Ecto neural progenitor cell (in vitro differentiated cells): ENCODE data around the gene TIMM22.
"Not testable (repeated sequence)": the region's sequence is repeated elsewhere in the genome, so short reads cannot be mapped to it uniquely, and the experiment has no call there.

Experiments used
- DNase-seq: peaks from one replicate; pipeline ENCODE4 v3.0.0-alpha.2; 2018; ENCODE audit warnings: low spot score

TIMM22 gene

DNA sequence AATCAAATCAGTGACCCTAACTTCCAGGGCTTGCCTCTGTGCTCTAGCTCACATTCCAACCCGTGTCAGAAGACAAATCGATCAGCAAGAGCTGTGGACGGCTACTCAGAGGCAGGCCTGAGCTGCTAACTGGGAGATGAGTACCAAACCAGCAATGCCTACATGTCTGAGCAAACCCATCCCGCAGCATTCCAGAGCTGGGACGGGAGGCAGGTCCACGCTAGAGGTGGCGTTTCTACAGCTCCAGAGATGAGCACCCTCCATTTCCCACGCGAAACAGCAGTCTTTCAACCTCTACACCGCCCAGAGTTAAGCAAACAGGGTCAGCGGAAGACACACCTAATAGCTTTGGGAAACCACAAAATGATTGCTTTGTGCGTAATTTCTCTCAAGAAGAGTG is 23.9 kb upstream of the TIMM22 start:
- DNase-seq, result no peak

GRCh38 chr17:974778-975177 is 22.2 kb upstream of the TIMM22 start:
- not testable (repeated sequence) for DNase-seq

GRCh38 chr17:975371-975915 is 21.5 kb upstream of the TIMM22 start:
- DNase-seq, result no peak

DNA sequence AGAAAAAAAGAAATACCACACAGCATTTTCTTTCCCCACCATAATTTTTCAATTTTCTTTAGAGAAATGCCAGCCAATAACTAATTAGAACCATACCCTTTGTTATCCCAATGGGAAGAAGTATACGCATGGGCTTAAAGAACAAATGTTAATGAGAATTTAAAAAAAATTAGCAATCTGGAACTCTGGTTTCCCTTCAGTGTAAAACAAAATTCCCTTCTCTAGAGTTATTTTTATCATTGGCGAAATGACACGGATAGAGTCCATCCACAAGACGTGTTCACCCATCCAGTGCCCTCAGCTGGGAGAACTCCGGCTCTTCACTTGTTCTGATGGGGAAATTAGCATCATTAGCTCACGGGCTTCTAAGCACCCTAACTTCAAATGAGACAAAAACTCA is 20.6 kb upstream of the TIMM22 start:
- DNase-seq, result no peak

- no peak for DNase-seq
Measured at GRCh38 chr17:977166-977565, 19.8 kb upstream of the TIMM22 start.

DNA sequence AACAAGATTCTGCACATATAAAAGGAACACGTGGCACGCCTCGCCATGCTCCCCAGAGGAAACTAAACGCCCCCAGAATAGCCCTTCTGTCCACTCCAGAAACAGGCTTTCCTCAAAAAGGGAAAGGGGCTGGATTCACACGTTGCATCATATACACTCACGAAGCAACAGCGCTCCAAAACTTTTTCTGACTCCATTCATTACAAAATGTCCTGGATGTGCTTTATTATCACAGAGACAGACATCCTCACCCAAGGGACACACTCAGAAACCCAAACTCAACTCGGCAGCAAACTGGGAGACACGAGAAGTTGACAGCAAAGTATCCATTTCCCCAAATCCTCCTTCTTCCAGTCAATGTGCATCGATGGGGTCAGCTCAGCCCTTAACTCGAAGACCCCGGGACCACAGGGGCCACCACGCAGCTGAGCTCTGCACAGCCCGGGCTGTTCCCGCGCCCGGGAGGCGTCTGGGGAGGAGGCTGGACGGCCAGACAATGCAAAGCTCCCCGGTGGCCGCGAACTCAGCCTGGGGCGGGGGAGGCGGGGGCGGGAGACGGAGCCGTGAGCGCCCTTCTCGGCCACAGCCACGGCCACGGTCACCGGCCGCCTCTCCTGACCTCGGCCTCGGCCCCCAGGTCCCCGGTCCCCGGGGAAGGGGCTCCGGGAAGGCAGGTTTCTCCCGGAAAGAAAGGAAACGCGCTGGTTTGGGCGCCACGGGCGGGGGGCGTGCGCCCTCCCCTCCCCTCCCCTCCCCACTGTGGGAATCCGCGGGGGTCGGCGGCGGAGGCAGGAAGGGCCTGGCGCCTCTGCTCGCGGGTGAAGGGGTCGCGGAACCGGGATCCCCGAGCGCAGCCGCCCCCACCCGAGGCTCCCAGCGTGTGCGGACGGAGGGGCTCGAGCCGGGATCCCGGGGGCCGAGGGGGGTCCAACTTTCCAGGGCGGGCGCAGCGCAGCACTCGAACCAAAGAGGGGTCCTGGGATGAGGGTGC is 18.5 kb upstream of the TIMM22 start:
- peak; percentile 84 for DNase-seq

DNA sequence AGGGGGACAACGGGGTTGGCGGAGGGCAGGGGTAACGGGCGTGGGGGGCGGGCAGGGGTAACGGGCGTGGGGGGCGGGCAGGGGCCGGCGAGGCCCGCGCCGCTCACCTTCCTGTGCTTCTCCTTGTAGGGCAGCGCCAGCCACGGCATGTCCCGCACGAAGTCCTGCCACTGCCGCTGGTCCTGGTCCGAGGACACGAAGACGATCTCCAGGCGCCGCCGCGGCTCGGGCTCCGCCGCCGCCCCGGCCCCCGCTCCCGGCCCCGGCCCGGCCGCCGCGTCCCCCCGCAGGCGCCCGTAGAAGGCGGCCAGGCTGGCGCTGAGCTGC is 17.8 kb upstream of the TIMM22 start:
- no peak for DNase-seq

- DNase-seq, result peak; percentile 100
Measured at GRCh38 chr17:979539-980405, 17.2 kb upstream of the TIMM22 start, which contains the start of gene NXN. NXN (minus strand) TSS chr17:979776.

GRCh38 chr17:980406-981291 is 16.3 kb upstream of the TIMM22 start:
- DNase-seq, result peak; percentile 87

DNA sequence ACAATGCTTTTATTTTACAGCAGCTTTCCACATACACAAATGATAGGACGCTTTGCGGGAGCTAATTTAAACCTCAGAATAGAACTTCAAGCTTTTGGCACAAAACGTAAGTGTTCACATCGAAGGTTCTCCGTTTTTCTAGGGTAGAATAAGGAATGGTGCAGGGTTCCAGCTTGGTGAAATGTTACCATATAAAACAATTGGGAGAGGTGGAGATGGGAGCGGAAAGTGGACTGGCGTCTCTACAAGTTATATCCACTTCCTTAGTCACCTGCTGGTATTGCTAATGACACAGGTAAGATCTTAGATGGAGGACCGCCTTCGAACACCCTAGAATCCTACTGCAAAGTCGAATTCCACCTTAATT is 15.7 kb upstream of the TIMM22 start:
- DNase-seq, result no peak

DNA sequence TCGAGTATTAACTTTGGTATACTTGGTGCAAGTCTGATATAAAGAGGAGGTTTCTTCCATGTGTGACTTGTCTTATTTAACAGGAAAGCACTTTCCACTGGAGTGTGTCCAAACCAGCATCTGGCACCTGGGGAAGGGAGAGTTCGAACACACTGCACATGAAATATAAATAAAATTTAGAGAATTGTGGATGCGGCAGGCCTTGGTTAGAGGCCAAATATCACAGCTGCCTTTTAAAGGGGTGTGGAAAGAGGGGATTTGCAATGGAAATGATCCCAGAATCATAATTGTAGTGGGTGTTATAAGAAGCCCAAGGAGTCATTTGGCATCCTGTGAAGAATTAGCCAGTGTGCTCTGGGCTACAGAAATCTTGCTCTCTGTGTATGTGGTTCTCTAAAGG is 13.0 kb upstream of the TIMM22 start:
- DNase-seq, result no peak

DNA sequence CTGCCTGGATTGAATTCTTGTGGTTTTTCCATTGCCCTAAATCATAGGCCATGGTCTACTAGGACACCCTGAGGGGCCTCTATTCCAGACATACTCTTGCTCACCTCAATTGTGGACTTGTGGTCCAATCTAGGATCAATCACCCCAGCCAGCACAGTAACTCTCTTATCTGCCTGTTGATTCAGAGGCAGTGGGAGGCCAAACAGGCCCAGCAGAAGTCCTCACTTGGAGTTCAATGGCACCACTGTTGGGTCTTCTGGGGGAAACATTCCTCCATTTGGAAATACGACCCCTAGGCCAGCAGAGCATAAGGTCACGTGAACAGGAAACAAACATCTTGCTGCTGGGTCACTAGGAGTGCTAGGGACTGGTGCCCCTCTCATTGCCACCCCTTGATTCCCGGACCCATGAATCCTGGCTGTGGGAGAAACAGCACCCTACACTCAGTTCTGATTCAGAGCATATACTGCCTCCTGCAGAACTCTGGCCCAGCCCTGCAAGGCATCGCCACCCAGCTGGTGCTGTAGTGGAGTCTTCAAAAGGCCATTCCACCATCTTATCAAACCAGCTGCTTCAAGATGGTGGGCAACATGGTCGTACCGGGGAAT is 10.5 kb upstream of the TIMM22 start:
- no peak for DNase-seq

GRCh38 chr17:987931-988330 is 9.0 kb upstream of the TIMM22 start:
- DNase-seq, result no peak

- no peak for DNase-seq
Measured at GRCh38 chr17:988561-988960, 8.4 kb upstream of the TIMM22 start.

- no peak for DNase-seq
Measured at GRCh38 chr17:992933-993332, 4.0 kb upstream of the TIMM22 start.

GRCh38 chr17:995324-995723 is 1.6 kb upstream of the TIMM22 start:
- DNase-seq, result not testable (repeated sequence)

DNA sequence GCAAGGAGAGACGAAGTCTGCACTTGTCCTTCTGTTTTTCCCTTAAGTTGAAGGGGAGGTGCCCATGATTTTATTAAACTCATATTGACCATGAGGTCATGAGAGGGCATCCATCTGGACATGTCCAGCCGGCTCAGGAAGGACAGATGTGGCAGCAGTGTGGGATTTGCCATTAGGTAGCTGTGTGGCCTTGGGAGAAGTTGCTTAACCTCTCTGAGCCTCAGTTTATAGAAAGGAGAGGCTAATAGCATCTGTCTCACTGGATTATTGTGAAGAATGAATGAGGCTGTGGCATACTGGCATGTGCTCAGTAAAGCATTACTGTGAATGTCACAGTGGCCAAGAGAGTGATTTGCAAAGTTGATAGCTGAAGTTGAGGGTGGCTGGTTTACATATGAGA is 1.2 kb downstream of the TIMM22 start:
- DNase-seq, result no peak

- no peak for DNase-seq
Measured at GRCh38 chr17:1000597-1001461, 3.9 kb downstream of the TIMM22 start.

GRCh38 chr17:1001640-1002411 is 4.9 kb downstream of the TIMM22 start:
- DNase-seq, result no peak

- no peak for DNase-seq
Measured at GRCh38 chr17:1002412-1002753, 5.5 kb downstream of the TIMM22 start.
